HPDE6-E6E7 (cell line): Measurements from ENCODE around the gene FNDC3B.
"Not testable (repeated sequence)": the region's sequence is repeated elsewhere in the genome, so short reads cannot be mapped to it uniquely, and the experiment has no call there.

Experiments used
- DNase-seq: peaks from one replicate; pipeline ENCODE4 v3.0.0; 2011; ENCODE audit warnings: missing footprints; ENCODE audit errors: extremely low spot score

The FNDC3B gene

GRCh38 chr3:172031996-172032395 is 7.4 kb upstream of the FNDC3B start:
- no peak for DNase-seq

- no peak for DNase-seq
These were observed 6.0 kb upstream of the FNDC3B start for GRCh38 chr3:172033396-172033795.

- DNase-seq, result no peak
These were observed 4.3 kb upstream of the FNDC3B start for GRCh38 chr3:172034786-172035685.

GRCh38 chr3:172036541-172037215 is 2.7 kb upstream of the FNDC3B start:
- no peak for DNase-seq

- DNase-seq, result no peak
These were observed 461 bp upstream of the FNDC3B start for GRCh38 chr3:172038798-172039435.

GRCh38 chr3:172040078-172040980 is 951 bp downstream of the FNDC3B start:
- peak; percentile 49 for DNase-seq

- DNase-seq, result peak; percentile 32
These were observed 1.9 kb downstream of the FNDC3B start for GRCh38 chr3:172040981-172041963.

- no peak for DNase-seq
These were observed 2.8 kb downstream of the FNDC3B start for GRCh38 chr3:172042136-172042662.

- not testable (repeated sequence) for DNase-seq
These were observed 3.3 kb downstream of the FNDC3B start for GRCh38 chr3:172042663-172043179.

- DNase-seq, result no peak
These were observed 3.9 kb downstream of the FNDC3B start for GRCh38 chr3:172043233-172043632.

- DNase-seq, result no peak
These were observed 4.4 kb downstream of the FNDC3B start for GRCh38 chr3:172043766-172044165.

- no peak for DNase-seq
These were observed 5.6 kb downstream of the FNDC3B start for GRCh38 chr3:172044833-172045585.

GRCh38 chr3:172046268-172046915 is 7.0 kb downstream of the FNDC3B start:
- no peak for DNase-seq

- no peak for DNase-seq
These were observed 8.3 kb downstream of the FNDC3B start for GRCh38 chr3:172047567-172048115.

- DNase-seq, result no peak
These were observed 9.2 kb downstream of the FNDC3B start for GRCh38 chr3:172048599-172048998.

- no peak for DNase-seq
These were observed 12.1 kb downstream of the FNDC3B start for GRCh38 chr3:172051310-172051956.

GRCh38 chr3:172051957-172052354 is 12.6 kb downstream of the FNDC3B start:
- no peak for DNase-seq

- DNase-seq, result no peak
These were observed 13.0 kb downstream of the FNDC3B start for GRCh38 chr3:172052405-172052804.
